Renal pelvis (tissue), 3 donors: ENCODE measurements around the gene CUTC. TPM values are rescaled to one million over a fixed set of nuclear protein-coding genes. Genes with fewer than 3 reads are reported as not detected.

Source experiments
- polyA plus RNA-seq, 3 donors: library from polyadenylated mRNA; unstranded; fragments of 120-200 nt; gene quantifications; one replicate each; pipeline ENCODE4 v1.2.1, GENCODE V29; 2013; ENCODE audit not compliant: insufficient read length in 3 of 3

Gene CUTC
- polyA plus RNA-seq, 3 donors: 23.6 to 28.6 (median 25.2) TPM

Other genes starting within 250 kb of the CUTC start
- gene NKX2-3, start 199.3 kb upstream of the CUTC start, polyA plus RNA-seq: not detected
- gene SLC25A28, start 111.8 kb upstream of the CUTC start, polyA plus RNA-seq: 10 to 100 TPM; 37.0 to 52.8 (median 43.2) TPM
- gene ENTPD7, start 72.7 kb upstream of the CUTC start, polyA plus RNA-seq: 10 to 100 TPM; 18.9 to 22.2 (median 20.9) TPM
- 10 to 100 TPM; 43.0 to 62.7 (median 59.8) TPM for gene COX15, start 107 bp upstream of the CUTC start, polyA plus RNA-seq
- gene ABCC2, start 50.4 kb downstream of the CUTC start, polyA plus RNA-seq: 10 to 100 TPM in 2 of 3 donors, 1 to 10 TPM in 1; 9.2 to 14.3 (median 13.8) TPM